Measurements from ENCODE around the gene OTC. TPM values are rescaled to one million over a fixed set of nuclear protein-coding genes. Genes with fewer than 3 reads are reported as not detected.
A peak's percentile ranks its signal among the peaks of the same experiment; 100 is the strongest.

The OTC gene
- total RNA-seq, 1 donor from 2014 or later: 0.71 TPM

GRCh38 chrX:38327007-38327774 is 25.2 kb upstream of the OTC start, which contains the start of gene RPGR:
Gene RPGR (minus strand): TSS chrX:38327509. CDS start chrX:38327367, 142 bp downstream.
- ATAC-seq (peak; percentile 99 to 100), DNase-seq (peak; percentile 96)
- Histone ChIP-seq H3K36me3 (no peaks in the 10 kb centered on the region), H3K27me3 (ENCODE audit: low read depth) (no peaks in the 10 kb centered on the region), H3K4me1 (no peaks in the 10 kb centered on the region), H3K9me3 (no peaks in the 10 kb centered on the region), H3K27ac (peak within 1 kb of the TSS; percentile 95), H3K4me3 (peak within 1 kb of the TSS; percentile 65)
- intact Hi-C loops (cut with DNase I): no loop called here
- TF ChIP-seq CTCF (IDR thresholded peaks at IDR 0.05): peak; percentile 84

- H3K27me3 ChIP-seq (ENCODE audit: low read depth): no peaks in the 10 kb centered on the region
- ATAC-seq: no peak
- intact Hi-C loops (cut with DNase I): no loop called here
- no peak for DNase-seq
- peak overlapping the region; percentile 65 for H3K4me3 ChIP-seq
- H3K36me3 ChIP-seq: no peaks in the 10 kb centered on the region
- peak overlapping the region; percentile 95 for H3K27ac ChIP-seq
- H3K9me3 ChIP-seq: no peaks in the 10 kb centered on the region
- no peak for TF ChIP-seq CTCF (IDR thresholded peaks at IDR 0.05)
- H3K4me1 ChIP-seq: no peaks in the 10 kb centered on the region
Measured at GRCh38 chrX:38327775-38328081, 24.7 kb upstream of the OTC start.

- Histone ChIP-seq H3K4me1 (no peaks in the 10 kb centered on the region), H3K27ac (no peak overlapping the region), H3K9me3 (no peaks in the 10 kb centered on the region), H3K4me3 (no peak overlapping the region), H3K27me3 (ENCODE audit: low read depth) (no peaks in the 10 kb centered on the region), H3K36me3 (no peaks in the 10 kb centered on the region)
- intact Hi-C loops (cut with DNase I): no loop called here
- DNase-seq (no peak), ATAC-seq (no peak)
- TF ChIP-seq CTCF (IDR thresholded peaks at IDR 0.05): no peak
Measured at GRCh38 chrX:38332505-38332904, 19.9 kb upstream of the OTC start.

GRCh38 chrX:38335382-38335781 is 17.0 kb upstream of the OTC start:
- no peak for DNase-seq
- Histone ChIP-seq H3K36me3 (no peaks in the 10 kb centered on the region), H3K4me3 (no peak overlapping the region), H3K27ac (no peak overlapping the region), H3K27me3 (ENCODE audit: low read depth) (no peaks in the 10 kb centered on the region), H3K9me3 (no peaks in the 10 kb centered on the region), H3K4me1 (no peaks in the 10 kb centered on the region)
- ATAC-seq: no peak
- no peak for TF ChIP-seq CTCF (IDR thresholded peaks at IDR 0.05)
- intact Hi-C loops (cut with DNase I): no loop called here

- intact Hi-C loops (cut with DNase I): no loop called here
- Histone ChIP-seq H3K4me3 (no peak overlapping the region), H3K36me3 (no peaks in the 10 kb centered on the region), H3K27me3 (ENCODE audit: low read depth) (no peaks in the 10 kb centered on the region), H3K9me3 (no peaks in the 10 kb centered on the region), H3K4me1 (no peaks in the 10 kb centered on the region), H3K27ac (no peak overlapping the region)
- ATAC-seq: no peak
- no peak for DNase-seq
- TF ChIP-seq CTCF (IDR thresholded peaks at IDR 0.05): no peak
Measured at GRCh38 chrX:38336538-38337240, 15.7 kb upstream of the OTC start.

Data from lower lobe of right lung (tissue), 2 donors.